Type B pancreatic cell (in vitro differentiated cells): Measurements from ENCODE around the gene TUBGCP3. TPM values are rescaled to one million over a fixed set of nuclear protein-coding genes. Genes with fewer than 3 reads are reported as not detected.

ENCODE experiments used
- DNase-seq: peaks from one replicate; pipeline ENCODE4 v3.0.0; 2021; ENCODE audit warnings: mixed read lengths; ENCODE audit not compliant: unreplicated experiment; ENCODE audit errors: extremely low spot score
- H3K27ac Mint-ChIP-seq: 2 replicates; pipeline ENCODE4 v1.8.0; 2021; ENCODE audit warnings: mild to moderate bottlenecking, mixed read lengths
- H3K27me3 Mint-ChIP-seq: 2 replicates; pipeline ENCODE4 v1.8.0; 2021; ENCODE audit warnings: mixed read lengths
- H3K36me3 Mint-ChIP-seq: 2 replicates; pipeline ENCODE4 v1.8.0; 2021; ENCODE audit warnings: mixed read lengths
- H3K4me1 Mint-ChIP-seq: one replicate; pipeline ENCODE4 v1.8.0; 2021; ENCODE audit warnings: mixed read lengths; ENCODE audit not compliant: unreplicated experiment
- H3K4me3 Mint-ChIP-seq: 2 replicates; pipeline ENCODE4 v1.8.0; 2021; ENCODE audit warnings: mild to moderate bottlenecking, mixed read lengths
- H3K9me3 Mint-ChIP-seq: 2 replicates; pipeline ENCODE4 v1.8.0; 2021; ENCODE audit warnings: mixed read lengths
- CTCF ChIP-seq: fragments of 200-600 bp; sonication (generic); conservative IDR thresholded peaks from 2 replicates; pipeline ENCODE4 v1.5.0; 2021; ENCODE audit warnings: antibody characterized with exemption, mild to moderate bottlenecking
- total RNA-seq: library from RNA; stranded (reverse); gene quantifications from 2 replicates; pipeline ENCODE4 v1.2.1, GENCODE V29; 2021; ENCODE audit warnings: low replicate concordance

TUBGCP3 gene
- total RNA-seq, 1 donor from 2014 or later, result 34.0 TPM

GRCh38 chr13:112473818-112474217, 114.1 kb downstream of the TUBGCP3 start:
- Mint-ChIP-seq H3K36me3 (no peaks in the 10 kb centered on the region), H3K9me3 (no peaks in the 10 kb centered on the region), H3K27me3 (no peaks in the 10 kb centered on the region), H3K4me3 (no peak overlapping the region), H3K4me1 (no peaks in the 10 kb centered on the region), H3K27ac (no peak overlapping the region)
- TF ChIP-seq CTCF, result no peak
- DNase-seq, result no peak

DNA sequence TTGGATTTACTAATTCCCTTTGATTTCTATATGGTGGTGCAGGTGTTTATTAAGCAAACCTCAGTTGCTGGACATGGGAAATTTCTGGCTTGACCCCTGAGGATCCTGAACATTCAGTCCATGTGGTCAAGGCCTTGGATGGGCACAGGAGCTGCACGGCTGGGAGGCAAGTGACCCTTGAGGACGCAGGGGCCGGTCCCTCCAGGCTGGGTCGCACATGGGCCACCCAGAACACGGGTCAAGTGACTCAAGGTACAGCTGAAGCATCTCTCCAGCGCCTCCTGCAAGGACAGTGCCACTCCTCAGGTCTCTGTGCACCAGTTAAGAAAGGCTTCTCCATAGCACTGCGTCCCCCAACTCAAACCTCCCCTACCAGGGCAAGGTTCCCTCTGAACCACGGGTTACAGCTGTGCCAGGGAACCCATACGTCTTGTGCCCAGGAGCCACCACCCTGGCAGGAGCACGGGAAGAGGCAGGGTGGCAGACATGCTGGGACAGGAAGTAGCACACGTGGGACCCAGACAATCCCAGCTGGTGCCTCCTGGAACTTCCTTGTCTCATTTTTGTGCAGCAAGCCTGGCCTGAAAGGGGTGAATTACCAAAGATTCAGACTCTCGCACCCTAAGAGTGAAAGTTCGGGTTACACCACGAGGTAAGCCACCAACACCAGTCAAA, 118.7 kb downstream of the TUBGCP3 start:
- DNase-seq, result no peak
- Mint-ChIP-seq H3K36me3 (no peaks in the 10 kb centered on the region), H3K27me3 (no peaks in the 10 kb centered on the region), H3K27ac (no peak overlapping the region), H3K4me1 (no peaks in the 10 kb centered on the region), H3K9me3 (no peaks in the 10 kb centered on the region), H3K4me3 (no peak overlapping the region)
- no peak for TF ChIP-seq CTCF

- DNase-seq, result no peak
- H3K36me3 Mint-ChIP-seq, result no peaks in the 10 kb centered on the region
- no peaks in the 10 kb centered on the region for H3K27me3 Mint-ChIP-seq
- no peak overlapping the region for H3K4me3 Mint-ChIP-seq
- no peaks in the 10 kb centered on the region for H3K9me3 Mint-ChIP-seq
- no peak overlapping the region for H3K27ac Mint-ChIP-seq
- no peaks in the 10 kb centered on the region for H3K4me1 Mint-ChIP-seq
- TF ChIP-seq CTCF, result no peak
Measured at GRCh38 chr13:112468069-112468468, 119.9 kb downstream of the TUBGCP3 start.

- H3K4me1 Mint-ChIP-seq, result no peaks in the 10 kb centered on the region
- no peaks in the 10 kb centered on the region for H3K27me3 Mint-ChIP-seq
- no peaks in the 10 kb centered on the region for H3K9me3 Mint-ChIP-seq
- peaks cover 1% of the 10 kb centered on the region for H3K36me3 Mint-ChIP-seq
- no peak for DNase-seq
- no peak overlapping the region for H3K4me3 Mint-ChIP-seq
- H3K27ac Mint-ChIP-seq, result no peak overlapping the region
- no peak for TF ChIP-seq CTCF
Measured at GRCh38 chr13:112467236-112467635, 120.7 kb downstream of the TUBGCP3 start.

DNA sequence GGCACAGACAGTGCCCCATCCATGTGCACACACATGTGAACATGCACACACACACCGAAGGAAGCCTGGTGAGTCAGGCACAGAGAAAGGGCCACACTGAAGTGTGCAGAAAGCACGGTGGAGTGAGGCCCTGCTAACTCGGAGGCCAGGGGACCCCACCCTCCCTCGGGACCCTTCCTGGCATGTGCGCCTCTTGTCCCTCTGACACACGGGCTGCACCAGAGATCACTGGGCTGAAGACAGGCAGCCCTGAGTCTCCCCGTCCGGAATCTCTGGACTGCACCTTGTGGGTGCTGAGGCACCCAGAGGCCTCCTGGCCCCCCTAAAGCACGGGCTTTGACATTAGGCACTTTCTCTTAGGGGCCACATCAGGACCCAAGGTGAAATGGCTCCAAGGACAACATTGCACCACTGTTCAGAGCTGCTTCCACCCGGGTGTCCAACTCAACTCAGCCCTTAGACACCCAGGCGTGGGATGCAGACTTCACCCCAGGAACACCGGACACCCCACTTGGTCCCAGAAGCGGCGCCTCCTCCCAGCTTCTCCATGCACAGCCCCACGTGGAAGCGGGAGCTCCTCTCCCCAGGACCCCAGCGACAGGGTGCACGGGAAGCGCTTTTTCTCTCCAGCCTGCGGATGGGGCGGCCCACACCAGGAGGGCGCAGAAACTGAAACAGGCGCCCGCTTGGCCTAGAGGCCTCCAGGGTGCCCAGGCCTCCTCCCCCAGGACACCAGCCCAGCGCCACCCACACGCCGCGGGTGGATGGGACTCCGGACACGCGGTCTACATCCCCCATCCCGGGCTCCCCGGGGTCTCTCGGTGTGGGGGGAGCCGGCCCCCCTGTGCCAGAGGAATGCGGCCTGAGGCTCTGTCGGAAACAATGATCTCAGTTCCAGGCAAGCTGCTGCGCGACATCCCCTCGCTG, 121.6 kb downstream of the TUBGCP3 start:
- DNase-seq, result no peak
- no peak overlapping the region for H3K27ac Mint-ChIP-seq
- H3K9me3 Mint-ChIP-seq, result no peaks in the 10 kb centered on the region
- H3K36me3 Mint-ChIP-seq, result peaks cover 4% of the 10 kb centered on the region
- no peak for TF ChIP-seq CTCF
- H3K4me3 Mint-ChIP-seq, result no peak overlapping the region
- H3K27me3 Mint-ChIP-seq, result no peaks in the 10 kb centered on the region
- H3K4me1 Mint-ChIP-seq, result no peaks in the 10 kb centered on the region
